GM12878 (cell line): ENCODE data around the gene DCAF8. TPM values are rescaled to one million over a fixed set of nuclear protein-coding genes. Genes with fewer than 3 reads are reported as not detected.
A peak's percentile ranks its signal among the peaks of the same experiment; 100 is the strongest.

ENCODE experiments used
- ATAC-seq: fragments of 200-7000 bp; cut with Tn5 transposase; 3 replicates; pipeline ENCODE4 v1.9.1; 2020; ENCODE audit warnings: mild to moderate bottlenecking, moderate library complexity
- BruUV-seq: library from RNA; stranded (reverse); fragments of 400-500 nt; replicated peaks from 2 replicates; lab custom pipeline; 2021; lab: Mats Ljungman, UMichigan
- CTCF ChIA-PET: fragments of 300-600 bp; sonication (Branson Sonifier 250); formaldehyde crosslinking; extraction: SDS; loops from one replicate; lab custom pipeline; 2021; ENCODE audit warnings: inconsistent platforms; lab: Yijun Ruan, JAX
- POLR2A ChIA-PET: fragments of 350-600 bp; formaldehyde crosslinking; extraction: SDS; loops from one replicate; lab custom pipeline; 2021; ENCODE audit warnings: inconsistent platforms; lab: Charles Lee
- RAD21 ChIA-PET: fragments of 300-600 bp; sonication (Branson Sonifier 250); formaldehyde crosslinking; loops from one replicate; lab custom pipeline; 2023; ENCODE audit warnings: antibody characterized with exemption; ENCODE audit not compliant: unreplicated experiment; lab: Charles Lee
- SMC1A ChIA-PET: fragments of 300-600 bp; sonication (Branson Sonifier 250); formaldehyde crosslinking; loops from one replicate; lab custom pipeline; 2023; ENCODE audit not compliant: unreplicated experiment, uncharacterized antibody; lab: Charles Lee
- DNase-seq: peaks from one replicate; pipeline ENCODE4 v3.0.0-alpha.2; 2011; ENCODE audit warnings: low read depth, low spot score
- FAIRE-seq: peaks from 3 replicates; lab custom pipeline; 2011; peaks lifted over from hg19 to GRCh38; lab: Jason Lieb, UNC
- H2AFZ ChIP-seq: 2 replicates; pipeline ENCODE4 v1.6.0; 2011; ENCODE audit warnings: low read depth, low read length, control low read depth; ENCODE audit not compliant: control insufficient read depth
- H3K27ac ChIP-seq: 2 replicates; pipeline ENCODE4 v1.5.1; 2011; ENCODE audit warnings: control low read depth; ENCODE audit not compliant: control insufficient read depth, insufficient read depth
- H3K27me3 ChIP-seq, 2 experiments: replicated peaks in 1 of 2; 2 replicates each; pipeline versions ENCODE4 v1.6.0 to v1.6.1; 2011; ENCODE audit warnings: low read length in 1 of 2; ENCODE audit not compliant: control insufficient read depth in 2 of 2, insufficient read depth in 2 of 2
- H3K36me3 ChIP-seq, 2 experiments: 2 replicates each; pipeline ENCODE4 v1.5.1; 2011; ENCODE audit warnings: low read length in 1 of 2; ENCODE audit not compliant: control insufficient read depth in 2 of 2, insufficient read depth in 2 of 2
- H3K4me1 ChIP-seq: 2 replicates; pipeline ENCODE4 v1.6.1; 2011; ENCODE audit warnings: mild to moderate bottlenecking, low read length, moderate library complexity, mixed read lengths; ENCODE audit not compliant: control insufficient read depth, insufficient read depth
- H3K4me2 ChIP-seq: 2 replicates; pipeline ENCODE4 v1.6.0; 2011; ENCODE audit warnings: control low read depth; ENCODE audit not compliant: control insufficient read depth, insufficient read depth
- H3K4me3 ChIP-seq: fragments of 200-600 bp; sonication (generic); 2 replicates; pipeline ENCODE4 v1.5.1; 2016
- H3K79me2 ChIP-seq: 2 replicates; pipeline ENCODE4 v1.6.0; 2011; ENCODE audit warnings: low read length; ENCODE audit not compliant: control insufficient read depth, insufficient read depth
- H3K9ac ChIP-seq: 2 replicates; pipeline ENCODE4 v1.8.0; 2011; ENCODE audit warnings: low read length, control low read depth, mixed read lengths; ENCODE audit not compliant: control insufficient read depth, insufficient read depth
- H3K9me3 ChIP-seq: replicated peaks from 3 replicates; pipeline ENCODE4 v1.5.1; 2011; ENCODE audit warnings: mild to moderate bottlenecking, low read length; ENCODE audit not compliant: control insufficient read depth, insufficient read depth
- H4K20me1 ChIP-seq: 2 replicates; pipeline ENCODE4 v1.6.0; 2011; ENCODE audit not compliant: control insufficient read depth, insufficient read depth
- FOXK2 ChIP-seq: fragments of 450-650 bp; IDR thresholded peaks from 2 replicates; pipeline ENCODE4 v1.6.1; 2017; ENCODE audit warnings: mild to moderate bottlenecking, moderate library complexity
- IRF4 ChIP-seq: IDR thresholded peaks from 2 replicates; pipeline ENCODE4 v1.6.1; 2011; ENCODE audit warnings: low read depth, low read length
- RAD21 ChIP-seq: IDR thresholded peaks from 2 replicates; pipeline ENCODE4 v1.6.1; 2011; ENCODE audit warnings: mild to moderate bottlenecking, low read depth, low read length, moderate library complexity; ENCODE audit not compliant: insufficient read depth
- SIX5 ChIP-seq: IDR thresholded peaks from 2 replicates; pipeline ENCODE4 v1.6.1; 2011; ENCODE audit warnings: mild to moderate bottlenecking, low read depth, low read length, moderate library complexity; ENCODE audit not compliant: severe bottlenecking
- WGBS: methylation state at CpG from one replicate; pipeline ENCODE4 v1.1.6; 2016; ENCODE audit warnings: low lambda C conversion rate; ENCODE audit not compliant: insufficient replicate concordance, insufficient coverage; ENCODE audit errors: missing lambda C conversion rate; 5-methylcytosine and 5-hydroxymethylcytosine counted together
- in situ Hi-C: fragments of 300-500 bp; cut with MboI; formaldehyde crosslinking; loops from 9 replicates; pipeline ENCODE4 v1.14.3; 2018; ENCODE audit warnings: mixed read lengths
- intact Hi-C: fragments of 100-400 bp; cut with micrococcal nuclease; formaldehyde crosslinking; loops from one replicate; pipeline ENCODE4 v1.14.2; 2022; ENCODE audit not compliant: unreplicated experiment
- polyA plus RNA-seq, 11 experiments: library from polyadenylated mRNA; depleted of rRNA in 4 of 11; unstranded in 6 of 11; stranded (reverse) in 5 of 11; fragments of >200 nt; fragmentation: Nextera tagmentation in 4 of 11; fragmentation: Illumina TruSeq in 1 of 11; extraction: Ambion mirVana in 4 of 11; extraction: Trizol in 1 of 11; gene quantifications; 1 replicate in 1 of 11; 2 replicates in 10 of 11; pipeline versions ENCODE4 v1.2.1 to v1.2.3, GENCODE V29; 2011 to 2016; ENCODE audit warnings: inconsistent platforms in 2 of 11, missing spikeins in 2 of 11, low read depth in 1 of 11
- total RNA-seq, 4 experiments: library from RNA; depleted of rRNA in 3 of 4; stranded (reverse); fragments of >200 nt in 3 of 4; fragmentation: Illumina TruSeq in 1 of 4; extraction: Trizol in 1 of 4; gene quantifications; 2 replicates each; pipeline versions ENCODE4 v1.2.1 to v1.2.3, GENCODE V29; 2013 to 2021
- TF ChIP-seq, protein P1 (sequence below): fragments of 450-650 bp; IDR thresholded peaks from 2 replicates; pipeline ENCODE4 v1.6.1; 2016; ENCODE audit warnings: mild to moderate bottlenecking, moderate library complexity, borderline replicate concordance
- TF ChIP-seq, protein P2 (sequence below): IDR thresholded peaks from 2 replicates; pipeline ENCODE4 v1.6.1; 2011; ENCODE audit warnings: borderline replicate concordance, low read depth, mild to moderate bottlenecking, moderate library complexity, low read length; ENCODE audit not compliant: insufficient read depth, poor library complexity, severe bottlenecking
- TF ChIP-seq, protein P3 (sequence below), 3 experiments: IDR thresholded peaks in 2 of 3; conservative IDR thresholded peaks in 1 of 3; 2 replicates each; pipeline ENCODE4 v1.5.1; 2011; ENCODE audit warnings: low read depth in 3 of 3, low read length in 3 of 3, mild to moderate bottlenecking in 3 of 3, control low read depth in 2 of 3, moderate library complexity in 2 of 3, inconsistent platforms in 1 of 3, mixed read lengths in 1 of 3; ENCODE audit not compliant: control insufficient read depth in 2 of 3, insufficient read depth in 1 of 3; ENCODE audit errors: extremely low read depth in 1 of 3

DCAF8 gene
- total and polyA plus RNA-seq, 10 of the 15 experiments (the other 5 are each of a cell fraction or from before 2014, with no cell fraction given) = 10.4 to 152 (median 84.6) TPM

DNA sequence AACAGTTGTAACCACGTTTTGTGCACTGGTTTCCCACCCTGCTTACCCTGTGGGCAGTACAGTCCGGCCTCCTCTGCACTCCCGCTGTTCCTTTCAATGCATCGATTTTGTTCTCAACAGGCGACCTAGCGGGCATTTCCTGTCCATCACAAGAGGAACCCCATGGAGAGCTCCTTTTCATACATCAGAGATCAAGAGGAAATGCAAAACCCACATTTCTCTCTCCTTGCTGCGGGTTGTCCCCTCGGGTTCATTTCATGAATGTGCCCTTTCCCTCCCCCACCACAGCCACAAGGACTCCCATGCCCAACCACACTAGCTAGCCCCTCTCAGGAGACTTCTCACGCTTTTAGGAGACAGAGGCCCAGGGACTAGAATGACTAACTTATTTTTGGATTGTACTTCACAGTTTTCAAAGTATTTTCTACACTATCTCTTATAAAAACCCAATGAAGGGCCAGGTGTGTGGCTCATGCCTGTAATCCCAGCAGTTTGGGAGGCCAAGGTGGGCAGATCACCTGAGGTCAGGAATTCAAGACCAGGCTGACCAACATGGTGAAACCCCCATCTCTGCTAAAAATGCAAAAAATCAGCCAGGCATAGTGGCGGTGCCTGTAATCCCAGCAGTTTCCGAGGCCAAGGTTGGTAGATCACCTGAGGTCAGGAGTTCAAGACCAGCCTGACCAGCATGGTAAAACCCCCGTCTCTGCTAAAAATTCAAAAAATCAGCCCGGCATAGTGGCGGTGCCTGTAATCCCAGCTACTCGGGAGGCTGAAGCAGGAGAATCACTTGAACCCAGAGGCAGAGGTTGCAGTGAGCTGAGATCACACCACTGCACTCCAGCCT lies 92.6 kb downstream of the DCAF8 start (continued):
- TF ChIP-seq, protein P1, sequence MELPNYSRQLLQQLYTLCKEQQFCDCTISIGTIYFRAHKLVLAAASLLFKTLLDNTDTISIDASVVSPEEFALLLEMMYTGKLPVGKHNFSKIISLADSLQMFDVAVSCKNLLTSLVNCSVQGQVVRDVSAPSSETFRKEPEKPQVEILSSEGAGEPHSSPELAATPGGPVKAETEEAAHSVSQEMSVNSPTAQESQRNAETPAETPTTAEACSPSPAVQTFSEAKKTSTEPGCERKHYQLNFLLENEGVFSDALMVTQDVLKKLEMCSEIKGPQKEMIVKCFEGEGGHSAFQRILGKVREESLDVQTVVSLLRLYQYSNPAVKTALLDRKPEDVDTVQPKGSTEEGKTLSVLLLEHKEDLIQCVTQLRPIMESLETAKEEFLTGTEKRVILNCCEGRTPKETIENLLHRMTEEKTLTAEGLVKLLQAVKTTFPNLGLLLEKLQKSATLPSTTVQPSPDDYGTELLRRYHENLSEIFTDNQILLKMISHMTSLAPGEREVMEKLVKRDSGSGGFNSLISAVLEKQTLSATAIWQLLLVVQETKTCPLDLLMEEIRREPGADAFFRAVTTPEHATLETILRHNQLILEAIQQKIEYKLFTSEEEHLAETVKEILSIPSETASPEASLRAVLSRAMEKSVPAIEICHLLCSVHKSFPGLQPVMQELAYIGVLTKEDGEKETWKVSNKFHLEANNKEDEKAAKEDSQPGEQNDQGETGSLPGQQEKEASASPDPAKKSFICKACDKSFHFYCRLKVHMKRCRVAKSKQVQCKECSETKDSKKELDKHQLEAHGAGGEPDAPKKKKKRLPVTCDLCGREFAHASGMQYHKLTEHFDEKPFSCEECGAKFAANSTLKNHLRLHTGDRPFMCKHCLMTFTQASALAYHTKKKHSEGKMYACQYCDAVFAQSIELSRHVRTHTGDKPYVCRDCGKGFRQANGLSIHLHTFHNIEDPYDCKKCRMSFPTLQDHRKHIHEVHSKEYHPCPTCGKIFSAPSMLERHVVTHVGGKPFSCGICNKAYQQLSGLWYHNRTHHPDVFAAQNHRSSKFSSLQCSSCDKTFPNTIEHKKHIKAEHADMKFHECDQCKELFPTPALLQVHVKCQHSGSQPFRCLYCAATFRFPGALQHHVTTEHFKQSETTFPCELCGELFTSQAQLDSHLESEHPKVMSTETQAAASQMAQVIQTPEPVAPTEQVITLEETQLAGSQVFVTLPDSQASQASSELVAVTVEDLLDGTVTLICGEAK = no peak
- no peak for TF ChIP-seq FOXK2

DNA sequence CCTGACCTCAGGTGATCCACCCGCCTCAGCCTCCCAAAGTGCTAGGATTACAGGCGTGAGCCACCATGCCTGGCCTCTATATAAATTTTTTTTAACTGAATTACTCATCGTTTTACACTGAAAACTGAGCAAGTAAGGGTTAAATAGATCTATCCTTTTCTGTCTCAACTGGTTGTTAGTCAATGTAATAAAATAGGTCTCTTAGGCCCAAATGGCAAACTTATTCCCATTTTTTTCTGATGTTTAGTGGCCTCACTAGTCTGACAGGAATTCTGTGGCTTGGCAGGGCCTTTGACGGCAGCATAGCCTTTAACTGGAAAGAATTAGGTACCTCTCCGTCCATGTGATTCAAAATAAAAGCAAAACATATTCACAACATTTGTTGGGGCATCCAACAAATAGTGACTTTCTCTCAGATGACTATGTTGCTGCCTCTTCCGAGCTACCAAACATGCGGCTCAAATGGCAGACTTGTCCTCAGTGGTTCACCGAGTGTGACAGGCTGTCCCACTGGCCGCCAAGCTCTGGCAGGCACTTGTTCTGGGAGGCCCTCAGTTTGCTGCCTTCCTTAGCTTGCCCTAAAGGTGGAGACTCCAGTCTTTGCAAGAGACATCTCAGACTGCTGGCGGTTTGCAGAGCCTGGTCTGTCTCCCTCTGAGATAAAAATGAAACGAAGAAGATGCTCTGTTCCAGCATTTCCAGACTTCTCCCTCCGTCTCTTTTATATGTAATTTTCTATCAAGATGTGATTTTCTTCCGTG lies 93.6 kb downstream of the DCAF8 start:
- no peak for TF ChIP-seq IRF4
- TF ChIP-seq, protein P2, sequence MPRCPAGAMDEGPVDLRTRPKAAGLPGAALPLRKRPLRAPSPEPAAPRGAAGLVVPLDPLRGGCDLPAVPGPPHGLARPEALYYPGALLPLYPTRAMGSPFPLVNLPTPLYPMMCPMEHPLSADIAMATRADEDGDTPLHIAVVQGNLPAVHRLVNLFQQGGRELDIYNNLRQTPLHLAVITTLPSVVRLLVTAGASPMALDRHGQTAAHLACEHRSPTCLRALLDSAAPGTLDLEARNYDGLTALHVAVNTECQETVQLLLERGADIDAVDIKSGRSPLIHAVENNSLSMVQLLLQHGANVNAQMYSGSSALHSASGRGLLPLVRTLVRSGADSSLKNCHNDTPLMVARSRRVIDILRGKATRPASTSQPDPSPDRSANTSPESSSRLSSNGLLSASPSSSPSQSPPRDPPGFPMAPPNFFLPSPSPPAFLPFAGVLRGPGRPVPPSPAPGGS = no peak
- TF ChIP-seq RAD21 = 0 out of 2 replicates have a peak, but pooled peaks have one; percentile 15
- no peak for TF ChIP-seq SIX5
- TF ChIP-seq, protein P3, sequence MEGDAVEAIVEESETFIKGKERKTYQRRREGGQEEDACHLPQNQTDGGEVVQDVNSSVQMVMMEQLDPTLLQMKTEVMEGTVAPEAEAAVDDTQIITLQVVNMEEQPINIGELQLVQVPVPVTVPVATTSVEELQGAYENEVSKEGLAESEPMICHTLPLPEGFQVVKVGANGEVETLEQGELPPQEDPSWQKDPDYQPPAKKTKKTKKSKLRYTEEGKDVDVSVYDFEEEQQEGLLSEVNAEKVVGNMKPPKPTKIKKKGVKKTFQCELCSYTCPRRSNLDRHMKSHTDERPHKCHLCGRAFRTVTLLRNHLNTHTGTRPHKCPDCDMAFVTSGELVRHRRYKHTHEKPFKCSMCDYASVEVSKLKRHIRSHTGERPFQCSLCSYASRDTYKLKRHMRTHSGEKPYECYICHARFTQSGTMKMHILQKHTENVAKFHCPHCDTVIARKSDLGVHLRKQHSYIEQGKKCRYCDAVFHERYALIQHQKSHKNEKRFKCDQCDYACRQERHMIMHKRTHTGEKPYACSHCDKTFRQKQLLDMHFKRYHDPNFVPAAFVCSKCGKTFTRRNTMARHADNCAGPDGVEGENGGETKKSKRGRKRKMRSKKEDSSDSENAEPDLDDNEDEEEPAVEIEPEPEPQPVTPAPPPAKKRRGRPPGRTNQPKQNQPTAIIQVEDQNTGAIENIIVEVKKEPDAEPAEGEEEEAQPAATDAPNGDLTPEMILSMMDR (IDR thresholded peaks at IDR 0.05 in 2 of 3, conservative IDR thresholded peaks at IDR 0.05 in 1 of 3; ENCODE audit: control insufficient read depth in 2 of 3, extremely low read depth in 1 of 3, insufficient read depth in 1 of 3, low read depth in 3 of 3, low read length in 3 of 3) = peak in 1 of 3 experiments; percentile 10; a peak in 1 of 6 replicates
- Histone ChIP-seq H3K36me3 (no peaks in the 10 kb centered on the region), H2AFZ (no peak overlapping the region), H3K4me3 (no peak overlapping the region), H3K9ac (no peak overlapping the region), H3K27me3 (no peaks in the 10 kb centered on the region; a peak in 1 of 4 replicates), H4K20me1 (no peaks in the 10 kb centered on the region), H3K4me1 (peaks cover 21% of the 10 kb centered on the region), H3K9me3 (no peaks in the 10 kb centered on the region), H3K79me2 (no peaks in the 10 kb centered on the region), H3K27ac (no peak overlapping the region), H3K4me2 (no peak overlapping the region)
- no TSS peak for BruUV-seq
- SMC1A ChIA-PET = interaction anchor here (0.9 to 2.5 kb wide), 12 partner anchors 10 to 83 kb away, joined by 3 to 10 read pairs (median 4); partner anchors contain the start of gene CASQ1
- DNase-seq (no peak), ATAC-seq (peak; percentile 45), FAIRE-seq (peak; percentile 38)
- RAD21 ChIA-PET = interaction anchor here (0.7 to 3.6 kb wide), 10 partner anchors 9 to 260 kb away, joined by 3 to 14 read pairs (median 3); no protein-coding TSS in a partner anchor
- CTCF ChIA-PET = interaction anchor here (0.6 to 3.5 kb wide), 12 partner anchors 18 to 128 kb away, joined by 3 to 25 read pairs (median 3); no protein-coding TSS in a partner anchor
- intact Hi-C loops (no loop called here), in situ Hi-C loops (no loop called here)
- POLR2A ChIA-PET = interaction anchor here (1.1 to 1.7 kb wide), 3 partner anchors 35 to 94 kb away, joined by 3 to 7 read pairs (median 4); partner anchors contain the start of gene DCAF8
- WGBS = 63% methylated on average over 13 of the region's 13 CpGs
